HG02571 (cell line): ENCODE data around the gene ZFPL1.

Source experiments
- ATAC-seq: cut with Tn5 transposase; IDR thresholded peaks from one replicate; pipeline ENCODE4 v1.9.1; 2021; ENCODE audit warnings: mild to moderate bottlenecking, moderate library complexity; ENCODE audit not compliant: unreplicated experiment

The ZFPL1 gene

DNA sequence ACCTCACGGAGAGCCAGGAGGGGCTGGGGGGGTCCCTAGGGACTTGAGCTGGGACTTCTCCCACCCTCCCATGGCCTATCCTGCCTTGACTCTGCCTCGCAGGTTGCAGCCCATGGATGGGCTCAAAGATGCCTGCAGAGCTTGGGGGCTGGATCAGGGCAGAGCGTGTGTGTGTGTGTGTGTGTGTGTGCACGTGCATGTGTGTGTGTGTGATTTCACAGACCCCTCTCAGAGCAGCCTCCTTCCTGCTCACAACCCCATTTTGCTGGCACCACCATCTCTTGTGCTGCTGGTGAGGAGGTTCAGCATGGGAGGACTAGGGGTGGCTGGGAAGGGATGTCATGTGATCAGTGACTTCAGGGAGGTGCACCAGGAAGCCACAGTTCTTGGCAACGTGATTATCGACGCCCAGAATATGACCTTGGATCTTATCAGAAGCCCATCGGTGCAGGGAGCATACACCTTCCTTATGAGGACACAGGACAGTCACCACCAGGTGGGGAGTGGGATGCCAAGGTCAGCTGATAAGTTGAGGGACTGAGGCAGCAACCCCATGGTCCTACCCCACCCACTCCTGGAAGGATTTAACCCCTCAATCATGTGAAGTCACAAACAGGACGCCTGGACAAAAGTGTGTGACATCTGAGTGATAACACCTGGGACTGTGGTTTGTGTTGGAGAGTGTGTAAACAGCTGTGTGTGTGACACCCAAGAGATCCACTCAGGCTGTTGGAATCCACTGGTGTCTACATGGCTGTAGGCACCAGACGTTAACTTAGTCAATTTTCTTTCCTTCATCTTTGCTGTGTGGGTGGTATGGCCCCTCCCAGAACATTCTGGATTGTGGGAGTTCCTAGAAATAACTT lies 23.8 kb upstream of the ZFPL1 start:
- no peak for ATAC-seq

DNA sequence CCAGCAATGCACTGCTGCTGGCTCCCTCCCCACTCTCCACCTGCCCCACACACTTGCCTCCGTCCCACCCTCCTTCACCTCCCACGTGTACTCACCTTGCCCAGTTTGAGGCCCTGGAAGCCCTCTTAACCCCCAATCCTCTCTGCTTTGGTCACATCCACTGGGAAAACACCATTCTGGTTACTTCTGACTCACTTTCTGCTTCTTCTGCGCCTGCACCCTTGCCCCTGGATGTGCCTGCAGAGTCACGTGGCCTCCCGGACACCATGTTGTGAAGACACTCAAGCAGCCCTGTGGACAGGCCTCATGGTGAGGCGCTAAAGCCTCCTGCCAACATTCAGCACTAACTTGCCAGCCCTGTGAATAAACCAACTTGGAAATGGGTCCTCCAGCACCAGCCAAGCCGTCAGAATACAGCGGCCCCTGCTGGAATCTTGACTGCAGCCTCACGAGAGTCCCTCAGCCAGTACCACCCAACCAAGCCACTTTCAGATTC lies 23.1 kb upstream of the ZFPL1 start:
- no peak for ATAC-seq

- no peak for ATAC-seq
These were observed 20.5 kb upstream of the ZFPL1 start for GRCh38 chr11:65063532-65063931.

- no peak for ATAC-seq
These were observed 19.2 kb upstream of the ZFPL1 start for GRCh38 chr11:65064847-65065240.

- ATAC-seq, result no peak
These were observed 18.2 kb upstream of the ZFPL1 start for GRCh38 chr11:65065851-65066250.

DNA sequence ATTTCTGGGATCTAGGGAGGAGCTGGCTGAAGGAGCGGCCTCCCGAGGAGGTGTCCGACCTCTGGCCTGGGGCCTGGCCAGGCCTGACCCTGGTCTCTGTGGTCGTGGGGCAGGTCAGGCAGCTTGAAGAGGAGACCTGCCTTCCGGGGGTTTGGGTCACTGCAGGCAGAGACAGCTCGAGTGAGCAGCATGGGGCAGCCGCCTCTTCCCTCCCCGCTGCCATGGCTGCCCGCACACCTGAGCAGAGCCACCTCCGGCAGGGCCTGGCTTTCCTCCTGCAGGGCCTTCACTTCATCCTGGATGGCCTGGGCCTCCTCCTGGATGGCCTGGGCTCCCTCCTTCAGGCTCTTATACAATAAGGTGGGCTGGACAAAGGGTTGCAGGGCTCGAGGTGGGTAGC lies 17.7 kb upstream of the ZFPL1 start:
- ATAC-seq, result no peak

DNA sequence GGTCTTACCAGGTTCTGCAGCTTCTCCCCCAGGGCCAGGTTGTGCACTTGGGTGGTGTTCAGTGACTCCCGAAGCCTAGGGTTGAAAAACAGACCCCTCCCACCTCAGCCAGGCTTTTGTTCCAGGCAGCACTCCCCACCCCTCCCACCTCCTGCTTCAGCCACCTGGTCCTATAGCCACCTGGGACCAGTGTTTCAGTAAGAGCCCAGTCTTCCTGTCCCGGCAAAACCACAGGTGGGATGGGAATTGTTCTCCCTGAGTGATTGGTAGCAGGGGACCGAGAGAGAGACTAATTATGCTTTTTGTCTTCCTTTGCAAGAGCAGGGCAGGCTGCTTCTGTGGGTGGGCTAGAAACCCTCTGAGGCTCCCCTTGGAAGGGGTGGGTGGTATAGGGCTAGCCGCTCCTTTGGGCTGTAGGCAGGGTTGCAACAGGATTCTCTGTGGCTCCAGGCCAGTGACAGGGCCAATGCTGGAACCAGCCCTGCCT lies 17.2 kb upstream of the ZFPL1 start:
- ATAC-seq, result no peak

- no peak for ATAC-seq
These were observed 16.6 kb upstream of the ZFPL1 start for GRCh38 chr11:65067446-65067845.

GRCh38 chr11:65069217-65069616 lies 14.8 kb upstream of the ZFPL1 start:
- ATAC-seq, result no peak

GRCh38 chr11:65071907-65072630 lies 12.0 kb upstream of the ZFPL1 start:
- no peak for ATAC-seq

- no peak for ATAC-seq
These were observed 11.4 kb upstream of the ZFPL1 start for GRCh38 chr11:65072631-65072966.

DNA sequence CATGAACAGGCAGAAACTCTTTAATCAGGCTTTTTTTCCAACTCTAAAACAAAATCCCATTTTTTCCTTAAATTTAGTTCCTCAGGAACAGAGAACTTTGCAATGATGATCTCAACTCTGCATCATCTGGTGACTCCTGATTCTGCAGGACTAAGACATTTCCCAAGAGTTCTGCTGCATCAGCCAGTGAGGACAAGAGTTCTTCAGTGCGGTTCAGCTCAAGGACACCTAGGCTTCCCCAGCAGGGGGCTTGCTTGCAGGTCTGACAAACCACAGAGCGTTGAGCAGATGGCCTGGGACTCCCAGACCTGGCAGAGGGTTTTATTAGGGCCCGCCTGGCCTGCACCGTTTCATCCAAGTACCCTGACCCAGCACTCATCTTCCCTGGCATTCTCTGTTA lies 6.6 kb upstream of the ZFPL1 start:
- no peak for ATAC-seq

GRCh38 chr11:65078151-65078550 lies 5.9 kb upstream of the ZFPL1 start:
- no peak for ATAC-seq

- ATAC-seq, result no peak
These were observed 5.2 kb upstream of the ZFPL1 start for GRCh38 chr11:65078786-65079342.

DNA sequence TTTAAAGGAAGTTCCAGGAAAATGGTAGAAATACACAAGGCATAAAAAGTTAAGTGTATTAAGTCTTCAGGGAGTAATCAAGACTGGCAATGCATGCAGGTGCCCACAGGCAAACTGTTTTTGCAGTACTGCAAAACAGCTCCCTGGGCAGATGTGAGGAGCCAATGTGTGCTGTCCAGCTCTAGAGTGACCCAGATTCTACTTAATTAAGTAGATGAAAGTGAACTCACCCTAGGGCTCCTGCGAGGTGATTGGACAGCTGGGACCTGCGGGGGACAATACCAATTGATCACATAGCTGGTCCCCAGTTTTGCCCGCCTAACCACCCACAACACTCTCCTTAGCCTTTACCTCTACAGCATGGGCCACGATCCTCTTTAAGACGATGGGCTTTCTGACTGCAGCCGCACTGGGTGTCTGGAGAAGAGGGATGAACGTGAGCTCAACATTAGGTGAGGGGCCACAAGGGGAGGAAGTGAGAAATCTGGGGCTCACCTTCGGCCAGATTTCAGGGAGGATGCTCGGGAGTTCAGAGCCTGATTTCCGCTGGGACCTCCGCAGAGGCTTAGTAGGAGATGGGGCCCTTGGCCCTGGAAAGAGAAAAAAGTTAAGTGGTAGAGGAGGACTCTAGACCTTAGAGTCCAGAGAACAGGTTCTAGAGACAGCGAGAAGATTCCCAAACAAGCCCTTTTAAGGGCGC lies 738 bp upstream of the ZFPL1 start:
- no peak for ATAC-seq

DNA sequence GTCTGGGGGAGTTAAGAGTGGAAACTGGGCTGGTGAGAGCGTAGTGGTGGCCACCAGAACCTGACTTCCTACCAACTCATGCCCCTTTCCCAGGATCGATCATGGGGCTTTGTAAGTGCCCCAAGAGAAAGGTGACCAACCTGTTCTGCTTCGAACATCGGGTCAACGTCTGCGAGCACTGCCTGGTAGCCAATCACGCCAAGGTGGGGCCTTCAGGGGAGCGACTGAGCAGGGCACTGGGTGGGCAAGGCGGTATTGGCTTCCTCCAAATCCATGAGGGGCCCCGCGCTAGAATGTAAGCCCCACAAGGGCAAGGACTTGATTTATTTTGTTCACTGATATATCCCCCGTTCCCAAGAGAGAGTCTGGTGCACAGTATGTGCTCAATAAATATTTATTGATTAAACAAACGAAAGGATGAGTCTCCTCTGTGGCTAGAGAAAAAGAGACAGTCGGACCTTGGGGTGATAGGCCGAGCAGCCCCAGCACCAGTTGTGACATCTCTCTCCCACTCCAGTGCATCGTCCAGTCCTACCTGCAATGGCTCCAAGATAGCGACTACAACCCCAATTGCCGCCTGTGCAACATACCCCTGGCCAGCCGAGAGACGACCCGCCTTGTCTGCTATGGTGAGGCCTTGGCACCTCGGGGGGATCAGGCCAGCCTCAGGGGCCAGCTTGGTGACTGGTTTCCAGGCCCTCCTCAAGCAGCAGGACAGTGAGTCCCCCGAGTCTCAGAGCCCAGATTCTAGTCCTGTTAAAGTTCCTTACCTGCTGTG lies 765 bp downstream of the ZFPL1 start:
- ATAC-seq, result no peak

- no peak for ATAC-seq
These were observed 1.4 kb downstream of the ZFPL1 start for GRCh38 chr11:65085446-65085845.

DNA sequence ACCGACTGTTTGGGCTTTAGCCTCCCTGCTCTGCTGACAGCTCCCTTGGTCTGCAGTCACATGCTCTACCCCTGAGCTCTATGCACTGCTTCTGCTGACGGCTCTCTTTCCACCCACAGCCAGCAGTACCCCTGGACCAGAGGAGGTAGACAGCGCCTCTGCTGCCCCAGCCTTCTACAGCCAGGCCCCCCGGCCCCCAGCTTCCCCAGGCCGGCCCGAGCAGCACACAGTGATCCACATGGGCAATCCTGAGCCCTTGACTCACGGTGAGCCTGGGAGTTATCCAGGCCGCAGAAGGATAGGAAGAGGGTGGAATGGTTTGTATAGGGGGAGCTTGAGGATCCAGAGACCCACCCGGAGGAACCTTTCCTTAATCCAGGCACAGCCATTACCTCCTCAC lies 2.8 kb downstream of the ZFPL1 start:
- ATAC-seq, result no peak

GRCh38 chr11:65087216-65087615 lies 3.2 kb downstream of the ZFPL1 start:
- no peak for ATAC-seq

GRCh38 chr11:65087827-65088226 lies 3.8 kb downstream of the ZFPL1 start:
- no peak for ATAC-seq
